Activated T-helper 17 cell treated with anti-CD3 and anti-CD28 coated beads, Interleukin-2, amount 50 U/mL, for 72 hours (primary cell): ENCODE measurements around the gene PRKN. TPM values are rescaled to one million over a fixed set of nuclear protein-coding genes. Genes with fewer than 3 reads are reported as not detected.
"Not testable (repeated sequence)": the region's sequence is repeated elsewhere in the genome, so short reads cannot be mapped to it uniquely, and the experiment has no call there.

Experiments
- ATAC-seq: fragments of 150-1000 bp; cut with Tn5 transposase; replicated peaks from 2 replicates; pipeline ENCODE4 v1.10.0; 2021; ENCODE audit warnings: mild to moderate bottlenecking, moderate library complexity
- H3K27ac Mint-ChIP-seq: one replicate; pipeline ENCODE4 v1.8.0; 2022; ENCODE audit warnings: mixed read lengths
- H3K27me3 Mint-ChIP-seq: one replicate; pipeline ENCODE4 v1.8.0; 2022; ENCODE audit warnings: mixed read lengths
- H3K36me3 Mint-ChIP-seq: one replicate; pipeline ENCODE4 v1.8.0; 2022; ENCODE audit warnings: low read depth, mild to moderate bottlenecking, mixed read lengths
- H3K4me1 Mint-ChIP-seq: one replicate; pipeline ENCODE4 v1.8.0; 2022; ENCODE audit warnings: mixed read lengths
- H3K4me3 Mint-ChIP-seq: one replicate; pipeline ENCODE4 v1.8.0; 2022; ENCODE audit warnings: mild to moderate bottlenecking, mixed read lengths
- H3K9me3 Mint-ChIP-seq: one replicate; pipeline ENCODE4 v1.8.0; 2022; ENCODE audit warnings: mixed read lengths
- total RNA-seq, 2 donors: library from RNA; stranded (reverse); gene quantifications; one replicate each; pipeline ENCODE4 v1.2.3, GENCODE V29; 2022

The PRKN gene
- total RNA-seq, 2 donors from 2014 or later: 0.84 to 0.87 TPM

DNA sequence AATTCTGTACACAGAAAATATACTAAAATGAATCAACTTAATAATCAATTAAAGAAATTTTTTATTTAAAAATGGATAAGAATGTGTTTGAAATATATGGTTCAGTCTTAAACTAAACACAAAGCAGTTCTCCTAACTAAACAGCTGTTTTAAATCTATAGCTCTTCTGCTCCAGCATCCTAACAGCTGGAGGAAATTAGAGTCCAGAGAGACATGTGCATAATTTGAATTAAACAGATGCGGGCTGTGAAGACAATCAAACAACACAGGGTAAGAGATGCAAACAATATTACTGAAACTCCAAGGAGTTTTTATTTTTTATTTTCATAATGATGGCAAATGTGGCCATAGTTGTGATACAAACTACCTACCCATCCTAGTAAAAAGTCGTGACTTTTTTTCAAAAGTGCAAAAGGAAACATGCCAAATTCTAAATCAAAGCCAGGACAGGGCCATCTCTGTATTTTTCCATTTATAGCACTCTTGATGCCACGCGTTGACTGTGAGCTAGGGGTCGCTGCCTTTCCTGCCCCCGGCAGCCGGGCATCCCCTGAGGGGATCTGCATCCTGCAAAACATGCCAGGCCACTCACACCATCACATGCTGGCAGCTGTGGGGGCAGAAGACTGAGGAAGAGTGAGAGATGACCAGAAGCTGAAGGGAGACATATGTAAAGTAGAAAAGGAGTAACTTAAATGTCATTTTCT, 310.6 kb downstream of the PRKN start:
- Mint-ChIP-seq H3K4me3 (no peak overlapping the region), H3K36me3 (no peaks in the 10 kb centered on the region), H3K9me3 (peaks cover 4% of the 10 kb centered on the region), H3K4me1 (no peaks in the 10 kb centered on the region), H3K27ac (no peak overlapping the region), H3K27me3 (no peaks in the 10 kb centered on the region)
- ATAC-seq: no peak

DNA sequence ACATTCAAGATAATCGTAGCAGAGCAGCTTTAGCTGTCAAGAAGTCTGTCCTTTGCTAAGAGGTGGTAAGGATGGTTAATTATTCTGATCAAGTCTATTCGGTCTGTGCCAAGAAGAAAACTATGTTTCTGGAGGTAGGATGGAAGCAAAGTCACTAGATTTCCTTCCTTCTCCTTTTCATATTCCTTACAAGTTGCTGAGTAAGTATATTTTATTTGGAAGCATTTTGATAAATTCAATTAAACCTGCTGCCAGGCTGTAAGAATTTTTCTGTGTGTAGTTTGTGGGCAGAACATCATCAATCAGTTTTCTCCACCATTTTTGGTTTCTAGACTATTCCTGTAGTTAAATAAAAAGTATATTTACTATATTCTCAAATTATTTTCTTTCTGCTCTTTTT, 311.3 kb downstream of the PRKN start:
- peaks cover 4% of the 10 kb centered on the region for H3K9me3 Mint-ChIP-seq
- no peaks in the 10 kb centered on the region for H3K36me3 Mint-ChIP-seq
- no peak overlapping the region for H3K27ac Mint-ChIP-seq
- H3K4me1 Mint-ChIP-seq: no peaks in the 10 kb centered on the region
- no peak overlapping the region for H3K4me3 Mint-ChIP-seq
- no peaks in the 10 kb centered on the region for H3K27me3 Mint-ChIP-seq
- no peak for ATAC-seq

- H3K4me1 Mint-ChIP-seq: no peaks in the 10 kb centered on the region
- no peak for ATAC-seq
- no peak overlapping the region for H3K4me3 Mint-ChIP-seq
- no peaks in the 10 kb centered on the region for H3K27me3 Mint-ChIP-seq
- H3K27ac Mint-ChIP-seq: no peak overlapping the region
- peaks cover under 1% of the 10 kb centered on the region for H3K9me3 Mint-ChIP-seq
- no peaks in the 10 kb centered on the region for H3K36me3 Mint-ChIP-seq
Measured at GRCh38 chr6:162409741-162410691, 317.6 kb downstream of the PRKN start.

DNA sequence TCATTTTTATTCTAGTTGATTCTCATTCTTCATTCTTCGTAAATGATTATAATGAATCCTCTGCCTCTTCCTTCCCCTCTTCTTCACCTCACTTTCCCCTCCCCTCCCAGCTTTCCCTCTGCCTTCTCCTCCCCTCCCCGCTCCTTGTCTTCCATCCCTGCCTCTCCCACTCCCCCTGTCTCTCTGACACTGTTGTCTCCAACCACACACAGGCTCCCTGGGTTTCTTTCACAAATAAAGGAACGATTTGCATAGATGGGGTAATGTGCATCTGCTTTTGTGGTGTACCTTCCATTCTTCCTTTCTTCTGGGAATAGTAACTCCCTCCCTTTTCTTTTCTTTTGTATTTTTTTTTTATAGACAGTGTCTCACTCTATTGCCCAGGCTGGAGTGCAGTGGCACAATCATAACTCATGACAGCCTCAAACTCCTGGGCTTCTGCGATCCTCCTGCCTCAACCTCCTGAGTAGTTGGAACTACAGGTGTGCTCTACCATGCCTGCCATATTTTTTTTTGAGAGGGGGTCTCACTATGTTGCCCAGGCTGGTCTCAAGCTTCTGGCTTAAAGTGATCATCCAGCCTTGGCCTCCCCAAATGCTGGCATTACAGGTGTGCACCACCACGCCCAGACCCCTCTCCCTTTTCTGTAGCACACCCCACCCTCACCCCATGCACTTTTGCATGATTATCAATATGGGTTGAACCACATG, 318.6 kb downstream of the PRKN start:
- H3K27ac Mint-ChIP-seq: no peak overlapping the region
- H3K4me3 Mint-ChIP-seq: no peak overlapping the region
- H3K9me3 Mint-ChIP-seq: no peaks in the 10 kb centered on the region
- H3K36me3 Mint-ChIP-seq: no peaks in the 10 kb centered on the region
- H3K4me1 Mint-ChIP-seq: no peaks in the 10 kb centered on the region
- H3K27me3 Mint-ChIP-seq: no peaks in the 10 kb centered on the region
- no peak for ATAC-seq

GRCh38 chr6:162404951-162405350, 322.6 kb downstream of the PRKN start:
- H3K27ac Mint-ChIP-seq: no peak overlapping the region
- H3K4me3 Mint-ChIP-seq: no peak overlapping the region
- no peak for ATAC-seq
- H3K9me3 Mint-ChIP-seq: no peaks in the 10 kb centered on the region
- H3K27me3 Mint-ChIP-seq: no peaks in the 10 kb centered on the region
- no peaks in the 10 kb centered on the region for H3K36me3 Mint-ChIP-seq
- H3K4me1 Mint-ChIP-seq: no peaks in the 10 kb centered on the region

DNA sequence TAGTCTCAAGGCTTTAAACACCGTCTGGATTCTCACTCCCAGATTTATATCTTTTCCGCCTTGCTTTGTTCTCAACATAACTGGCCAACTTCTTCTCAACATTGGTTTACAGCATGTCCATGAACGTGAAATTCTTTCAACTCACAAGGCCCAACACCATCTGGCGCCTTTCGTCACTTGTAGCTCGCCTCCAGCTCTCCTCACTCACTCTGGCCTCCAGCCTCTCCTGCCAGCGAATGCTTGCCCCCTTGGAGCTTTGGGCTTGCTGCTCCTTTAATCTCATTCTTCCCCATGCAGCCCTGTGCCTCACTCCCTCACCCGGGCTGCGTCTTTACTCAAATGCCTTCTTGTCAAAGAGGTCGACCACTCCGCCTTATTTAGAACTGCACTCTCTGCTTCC, 324.5 kb downstream of the PRKN start:
- Mint-ChIP-seq H3K4me3 (no peak overlapping the region), H3K27ac (no peak overlapping the region), H3K27me3 (no peaks in the 10 kb centered on the region), H3K4me1 (no peaks in the 10 kb centered on the region), H3K36me3 (no peaks in the 10 kb centered on the region), H3K9me3 (no peaks in the 10 kb centered on the region)
- ATAC-seq: no peak

DNA sequence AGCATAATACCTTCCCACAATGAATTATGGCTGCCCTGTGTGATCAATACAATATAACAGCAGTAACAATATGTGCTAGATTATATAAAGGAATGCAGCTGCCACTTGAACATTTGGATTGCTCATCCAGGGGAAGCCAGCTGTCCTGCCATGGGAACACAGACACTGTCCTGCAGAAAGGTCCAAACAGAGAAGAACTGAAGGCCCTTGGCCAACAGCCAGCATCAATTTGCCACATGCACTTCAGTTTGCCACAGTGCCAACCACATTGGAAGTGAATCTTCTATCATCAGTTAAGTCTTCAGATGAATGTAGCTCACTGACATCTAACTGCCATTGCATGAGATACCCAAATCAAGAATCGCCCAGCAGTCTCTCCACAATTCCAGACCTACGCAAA, 332.4 kb downstream of the PRKN start:
- H3K4me3 Mint-ChIP-seq: no peak overlapping the region
- ATAC-seq: no peak
- H3K27me3 Mint-ChIP-seq: no peaks in the 10 kb centered on the region
- H3K36me3 Mint-ChIP-seq: no peaks in the 10 kb centered on the region
- no peak overlapping the region for H3K27ac Mint-ChIP-seq
- no peaks in the 10 kb centered on the region for H3K9me3 Mint-ChIP-seq
- H3K4me1 Mint-ChIP-seq: no peaks in the 10 kb centered on the region

DNA sequence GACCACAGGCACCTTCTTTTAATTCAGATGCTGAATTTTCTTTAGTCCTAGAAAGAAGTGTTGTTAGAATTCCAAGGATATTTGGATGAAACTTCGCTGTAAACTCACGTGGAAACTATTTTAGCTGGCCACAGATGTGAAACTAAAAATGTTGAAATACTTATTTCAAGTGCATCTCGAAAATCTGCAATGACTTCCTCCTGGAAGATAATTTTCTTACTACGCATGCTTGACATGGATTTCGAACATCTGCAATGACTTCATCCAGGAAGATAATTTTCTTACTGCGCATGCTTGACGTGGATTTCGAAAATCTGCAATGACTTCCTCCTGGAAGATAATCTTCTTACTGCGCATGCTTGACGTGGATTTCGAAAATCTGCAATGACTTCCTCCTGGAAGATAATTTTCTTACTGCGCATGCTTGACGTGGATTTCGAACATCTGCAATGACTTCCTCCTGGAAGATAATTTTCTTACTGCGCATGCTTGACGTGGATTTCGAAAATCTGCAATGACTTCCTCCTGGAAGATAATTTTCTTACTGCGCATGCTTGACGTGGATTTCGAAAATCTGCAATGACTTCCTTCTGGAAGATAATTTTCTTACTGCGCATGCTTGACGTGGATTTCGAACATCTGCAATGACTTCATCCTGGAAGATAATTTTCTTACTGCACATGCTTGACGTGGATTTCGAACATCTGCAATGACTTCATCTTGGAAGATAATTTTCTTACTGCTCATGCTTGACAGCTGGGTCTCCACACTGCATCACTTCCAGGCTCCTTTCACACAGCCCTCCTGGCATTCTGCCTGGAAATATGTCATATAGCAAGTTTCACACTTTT, 336.4 kb downstream of the PRKN start:
- H3K27ac Mint-ChIP-seq, H3K4me3 Mint-ChIP-seq, H3K4me1 Mint-ChIP-seq, H3K27me3 Mint-ChIP-seq, H3K9me3 Mint-ChIP-seq, H3K36me3 Mint-ChIP-seq, ATAC-seq: not testable (repeated sequence)

GRCh38 chr6:162389343-162390085, 338.1 kb downstream of the PRKN start:
- Mint-ChIP-seq H3K27ac (no peak overlapping the region), H3K27me3 (no peaks in the 10 kb centered on the region), H3K4me3 (no peak overlapping the region), H3K36me3 (no peaks in the 10 kb centered on the region), H3K9me3 (no peaks in the 10 kb centered on the region), H3K4me1 (no peaks in the 10 kb centered on the region)
- ATAC-seq: no peak

GRCh38 chr6:162388383-162388777, 339.2 kb downstream of the PRKN start:
- Mint-ChIP-seq H3K36me3 (no peaks in the 10 kb centered on the region), H3K4me1 (no peaks in the 10 kb centered on the region), H3K9me3 (peaks cover 4% of the 10 kb centered on the region), H3K4me3 (no peak overlapping the region), H3K27ac (no peak overlapping the region), H3K27me3 (no peaks in the 10 kb centered on the region)
- ATAC-seq: no peak

- H3K27ac Mint-ChIP-seq: no peak overlapping the region
- H3K9me3 Mint-ChIP-seq: peaks cover 8% of the 10 kb centered on the region
- no peak overlapping the region for H3K4me3 Mint-ChIP-seq
- no peaks in the 10 kb centered on the region for H3K27me3 Mint-ChIP-seq
- no peaks in the 10 kb centered on the region for H3K4me1 Mint-ChIP-seq
- no peak for ATAC-seq
- no peaks in the 10 kb centered on the region for H3K36me3 Mint-ChIP-seq
Measured at GRCh38 chr6:162387718-162388382, 339.7 kb downstream of the PRKN start.

- H3K27ac Mint-ChIP-seq: no peak overlapping the region
- no peak for ATAC-seq
- no peaks in the 10 kb centered on the region for H3K4me1 Mint-ChIP-seq
- no peaks in the 10 kb centered on the region for H3K27me3 Mint-ChIP-seq
- H3K9me3 Mint-ChIP-seq: peaks cover 9% of the 10 kb centered on the region
- H3K4me3 Mint-ChIP-seq: no peak overlapping the region
- H3K36me3 Mint-ChIP-seq: no peaks in the 10 kb centered on the region
Measured at GRCh38 chr6:162385980-162386379, 341.6 kb downstream of the PRKN start.

DNA sequence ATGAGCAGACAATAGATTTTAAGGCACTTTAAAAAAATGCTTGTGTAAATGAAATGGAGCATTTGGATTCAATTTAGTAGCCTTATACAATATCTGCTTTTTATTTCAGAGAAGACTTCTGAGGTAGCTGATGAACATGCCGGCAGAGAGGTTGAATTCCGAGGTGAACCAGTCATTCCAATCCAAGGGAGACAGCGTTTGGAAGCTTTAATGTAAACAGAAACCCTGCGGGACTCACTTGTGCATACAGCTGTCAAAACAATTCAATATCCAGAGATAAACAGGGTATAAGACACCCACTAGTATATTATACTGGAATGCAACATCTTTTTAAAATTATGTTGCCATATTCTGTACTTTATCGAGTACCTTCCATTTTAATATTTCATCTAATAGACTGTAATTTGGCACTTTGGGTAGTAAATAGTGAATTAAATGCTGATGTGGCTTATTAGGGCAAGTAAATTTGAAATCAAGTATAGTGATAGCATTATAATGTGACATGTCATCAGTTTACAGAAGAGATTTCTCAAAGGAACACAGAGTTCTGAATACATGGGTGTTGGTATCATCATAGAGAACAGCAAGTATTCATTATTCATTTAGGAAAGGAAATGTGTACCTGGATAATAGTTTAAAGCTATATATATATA, 347.7 kb downstream of the PRKN start:
- no peaks in the 10 kb centered on the region for H3K36me3 Mint-ChIP-seq
- no peak for ATAC-seq
- H3K27me3 Mint-ChIP-seq: no peaks in the 10 kb centered on the region
- peaks cover 12% of the 10 kb centered on the region for H3K9me3 Mint-ChIP-seq
- H3K4me3 Mint-ChIP-seq: no peak overlapping the region
- H3K27ac Mint-ChIP-seq: no peak overlapping the region
- no peaks in the 10 kb centered on the region for H3K4me1 Mint-ChIP-seq
